PC-3 (cell line): ENCODE measurements around the gene ZNF600.
"Not testable (repeated sequence)": the region's sequence is repeated elsewhere in the genome, so short reads cannot be mapped to it uniquely, and the experiment has no call there.

Source experiments
- EZH2 ChIP-seq: fragments of 300-600 bp; sonication (generic); IDR thresholded peaks from one replicate; pipeline ENCODE4 v1.6.1; 2017; ENCODE audit warnings: antibody characterized with exemption, mild to moderate bottlenecking, low read length; ENCODE audit not compliant: unreplicated experiment
- EZH2phosphoT487 ChIP-seq: fragments of 300-600 bp; sonication (generic); IDR thresholded peaks from 2 replicates; pipeline ENCODE4 v1.6.1; 2018; ENCODE audit warnings: mild to moderate bottlenecking, antibody characterized with exemption, low read length, borderline replicate concordance
- TF ChIP-seq, protein P1 (sequence below): fragments of 300-600 bp; sonication (generic); conservative IDR thresholded peaks from 2 replicates; pipeline ENCODE4 v1.5.1; 2017; ENCODE audit warnings: antibody characterized with exemption, low read depth, mild to moderate bottlenecking, low read length

DNA sequence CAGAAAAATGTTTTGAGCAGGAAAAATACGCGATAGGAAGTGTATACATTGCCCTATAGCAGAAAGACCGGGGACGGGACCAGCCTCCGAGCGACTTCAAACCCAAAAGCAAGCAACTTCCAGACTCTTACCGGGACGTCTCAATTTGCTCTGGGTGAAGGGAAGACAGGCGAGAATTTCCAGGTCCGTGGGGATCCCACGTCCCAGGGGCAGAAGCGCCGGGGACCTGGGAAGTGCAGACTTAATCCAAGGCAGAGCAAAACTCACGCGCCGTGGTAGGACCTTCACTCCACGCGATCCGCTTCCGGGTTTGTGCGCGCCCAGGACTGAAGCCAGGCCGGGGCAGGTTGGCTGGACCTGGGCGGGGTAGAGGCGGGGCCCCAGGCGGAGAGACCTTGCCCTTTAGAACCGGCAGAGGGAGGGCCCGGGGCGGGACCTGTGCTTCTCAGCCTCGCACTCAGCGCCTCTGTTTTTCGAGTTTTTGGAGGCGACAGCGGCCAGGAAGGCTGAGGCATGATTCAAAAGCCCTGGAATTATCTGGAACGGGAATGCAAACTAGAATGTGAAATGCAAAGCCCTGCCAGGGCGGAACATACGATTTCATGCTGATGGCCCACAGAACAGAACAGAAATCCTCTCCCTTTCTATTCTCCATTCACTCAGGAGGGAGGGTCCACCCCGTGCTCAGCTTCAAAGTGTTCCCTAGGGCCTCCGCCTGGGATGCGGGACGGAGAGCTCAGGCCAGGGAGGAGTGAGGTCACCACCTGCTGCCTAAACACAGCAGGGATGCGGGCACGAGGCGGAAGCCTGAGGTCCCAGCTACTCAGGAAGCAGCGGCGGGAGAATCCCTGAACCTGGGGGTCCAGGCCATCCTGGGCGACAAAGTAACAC is at the start of gene ZNF600:
- not testable (repeated sequence) for TF ChIP-seq EZH2, EZH2phosphoT487
- TF ChIP-seq, protein P1, sequence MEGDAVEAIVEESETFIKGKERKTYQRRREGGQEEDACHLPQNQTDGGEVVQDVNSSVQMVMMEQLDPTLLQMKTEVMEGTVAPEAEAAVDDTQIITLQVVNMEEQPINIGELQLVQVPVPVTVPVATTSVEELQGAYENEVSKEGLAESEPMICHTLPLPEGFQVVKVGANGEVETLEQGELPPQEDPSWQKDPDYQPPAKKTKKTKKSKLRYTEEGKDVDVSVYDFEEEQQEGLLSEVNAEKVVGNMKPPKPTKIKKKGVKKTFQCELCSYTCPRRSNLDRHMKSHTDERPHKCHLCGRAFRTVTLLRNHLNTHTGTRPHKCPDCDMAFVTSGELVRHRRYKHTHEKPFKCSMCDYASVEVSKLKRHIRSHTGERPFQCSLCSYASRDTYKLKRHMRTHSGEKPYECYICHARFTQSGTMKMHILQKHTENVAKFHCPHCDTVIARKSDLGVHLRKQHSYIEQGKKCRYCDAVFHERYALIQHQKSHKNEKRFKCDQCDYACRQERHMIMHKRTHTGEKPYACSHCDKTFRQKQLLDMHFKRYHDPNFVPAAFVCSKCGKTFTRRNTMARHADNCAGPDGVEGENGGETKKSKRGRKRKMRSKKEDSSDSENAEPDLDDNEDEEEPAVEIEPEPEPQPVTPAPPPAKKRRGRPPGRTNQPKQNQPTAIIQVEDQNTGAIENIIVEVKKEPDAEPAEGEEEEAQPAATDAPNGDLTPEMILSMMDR = not testable (repeated sequence)
